GM06990 (cell line): ENCODE measurements around the gene PLA2G12B.

Experiments used
- DNase-seq: peaks from one replicate; pipeline ENCODE4 v3.0.0-alpha.2; 2011; ENCODE audit not compliant: insufficient read length; ENCODE audit errors: extremely low read depth
- H3K27me3 ChIP-seq: replicated peaks from 2 replicates; pipeline ENCODE4 v1.6.0; 2011; ENCODE audit warnings: low read length; ENCODE audit not compliant: control insufficient read depth, insufficient read depth
- H3K36me3 ChIP-seq: 2 replicates; pipeline ENCODE4 v1.5.1; 2011; ENCODE audit warnings: low read length; ENCODE audit not compliant: control insufficient read depth, insufficient read depth
- H3K4me3 ChIP-seq: replicated peaks from 2 replicates; pipeline ENCODE4 v1.5.1; 2011; ENCODE audit warnings: low read depth, mild to moderate bottlenecking, control low read depth, low read length
- CTCF ChIP-seq: IDR thresholded peaks from 2 replicates; pipeline ENCODE4 v1.5.1; 2011; ENCODE audit warnings: low read length, control low read depth, mild to moderate bottlenecking, inconsistent platforms; ENCODE audit not compliant: insufficient read depth, poor library complexity, severe bottlenecking

PLA2G12B gene

DNA sequence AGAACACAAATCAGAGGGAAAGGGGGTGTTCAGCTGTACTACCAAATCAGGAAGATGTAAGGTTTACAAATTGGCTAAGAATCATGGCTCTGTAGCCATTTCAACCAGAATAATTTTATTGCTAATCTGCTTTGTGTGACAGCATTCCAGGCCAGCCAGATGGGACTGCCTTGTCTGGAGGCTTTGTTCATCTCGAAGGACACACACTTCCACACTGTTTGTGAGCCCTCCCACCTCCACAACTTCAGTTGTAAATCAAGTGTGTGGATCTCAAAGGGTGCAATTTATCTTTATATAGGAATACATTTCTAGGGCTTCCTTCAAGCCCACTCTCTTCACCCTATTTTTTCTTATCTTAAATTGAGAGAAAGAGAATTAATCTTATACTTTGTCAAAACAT, 68.0 kb downstream of the PLA2G12B start:
- no peak for TF ChIP-seq CTCF
- H3K27me3 ChIP-seq = no peaks in the 10 kb centered on the region
- DNase-seq = no peak
- H3K4me3 ChIP-seq = no peak overlapping the region
- no peaks in the 10 kb centered on the region; the same call in 1 of the 2 replicates for H3K36me3 ChIP-seq

GRCh38 chr10:72885953-72886352, 68.7 kb downstream of the PLA2G12B start:
- no peaks in the 10 kb centered on the region; the same call in 1 of the 2 replicates for H3K36me3 ChIP-seq
- H3K27me3 ChIP-seq = no peaks in the 10 kb centered on the region
- no peak for DNase-seq
- H3K4me3 ChIP-seq = no peak overlapping the region
- no peak for TF ChIP-seq CTCF
